GM12874 (cell line): ENCODE results near the gene THAP4.

Source experiments
- TF ChIP-seq, protein P1 (sequence below): IDR thresholded peaks from 2 replicates; pipeline ENCODE4 v1.5.1; 2011; ENCODE audit warnings: low read depth, mild to moderate bottlenecking, control low read depth, low read length, moderate library complexity; ENCODE audit not compliant: insufficient read depth

THAP4 gene

DNA sequence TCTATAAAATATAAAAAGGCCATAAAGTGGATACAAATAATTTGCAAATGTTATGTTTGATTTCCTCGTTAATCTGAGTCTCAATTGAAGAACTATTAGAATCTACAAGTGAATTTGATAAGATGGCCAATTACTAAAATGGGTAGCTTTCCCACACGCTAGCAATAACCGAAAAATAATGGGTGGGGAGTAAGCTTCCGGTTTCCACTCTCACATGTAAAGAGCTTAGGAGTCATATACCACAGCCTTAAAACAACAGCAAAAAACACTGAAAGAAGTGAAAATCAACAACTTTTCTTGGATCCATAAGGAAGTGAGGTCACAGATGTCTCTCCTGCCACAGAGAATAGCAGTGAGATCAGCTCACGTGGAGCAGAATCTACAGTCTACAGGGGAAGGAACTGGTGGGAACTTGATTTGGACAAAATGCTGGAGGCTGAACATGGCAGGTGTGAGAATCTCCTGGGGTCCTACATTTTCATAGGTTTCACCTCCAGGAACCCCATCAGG, 18.6 kb downstream of the THAP4 start:
- TF ChIP-seq, protein P1, sequence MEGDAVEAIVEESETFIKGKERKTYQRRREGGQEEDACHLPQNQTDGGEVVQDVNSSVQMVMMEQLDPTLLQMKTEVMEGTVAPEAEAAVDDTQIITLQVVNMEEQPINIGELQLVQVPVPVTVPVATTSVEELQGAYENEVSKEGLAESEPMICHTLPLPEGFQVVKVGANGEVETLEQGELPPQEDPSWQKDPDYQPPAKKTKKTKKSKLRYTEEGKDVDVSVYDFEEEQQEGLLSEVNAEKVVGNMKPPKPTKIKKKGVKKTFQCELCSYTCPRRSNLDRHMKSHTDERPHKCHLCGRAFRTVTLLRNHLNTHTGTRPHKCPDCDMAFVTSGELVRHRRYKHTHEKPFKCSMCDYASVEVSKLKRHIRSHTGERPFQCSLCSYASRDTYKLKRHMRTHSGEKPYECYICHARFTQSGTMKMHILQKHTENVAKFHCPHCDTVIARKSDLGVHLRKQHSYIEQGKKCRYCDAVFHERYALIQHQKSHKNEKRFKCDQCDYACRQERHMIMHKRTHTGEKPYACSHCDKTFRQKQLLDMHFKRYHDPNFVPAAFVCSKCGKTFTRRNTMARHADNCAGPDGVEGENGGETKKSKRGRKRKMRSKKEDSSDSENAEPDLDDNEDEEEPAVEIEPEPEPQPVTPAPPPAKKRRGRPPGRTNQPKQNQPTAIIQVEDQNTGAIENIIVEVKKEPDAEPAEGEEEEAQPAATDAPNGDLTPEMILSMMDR = no peak

DNA sequence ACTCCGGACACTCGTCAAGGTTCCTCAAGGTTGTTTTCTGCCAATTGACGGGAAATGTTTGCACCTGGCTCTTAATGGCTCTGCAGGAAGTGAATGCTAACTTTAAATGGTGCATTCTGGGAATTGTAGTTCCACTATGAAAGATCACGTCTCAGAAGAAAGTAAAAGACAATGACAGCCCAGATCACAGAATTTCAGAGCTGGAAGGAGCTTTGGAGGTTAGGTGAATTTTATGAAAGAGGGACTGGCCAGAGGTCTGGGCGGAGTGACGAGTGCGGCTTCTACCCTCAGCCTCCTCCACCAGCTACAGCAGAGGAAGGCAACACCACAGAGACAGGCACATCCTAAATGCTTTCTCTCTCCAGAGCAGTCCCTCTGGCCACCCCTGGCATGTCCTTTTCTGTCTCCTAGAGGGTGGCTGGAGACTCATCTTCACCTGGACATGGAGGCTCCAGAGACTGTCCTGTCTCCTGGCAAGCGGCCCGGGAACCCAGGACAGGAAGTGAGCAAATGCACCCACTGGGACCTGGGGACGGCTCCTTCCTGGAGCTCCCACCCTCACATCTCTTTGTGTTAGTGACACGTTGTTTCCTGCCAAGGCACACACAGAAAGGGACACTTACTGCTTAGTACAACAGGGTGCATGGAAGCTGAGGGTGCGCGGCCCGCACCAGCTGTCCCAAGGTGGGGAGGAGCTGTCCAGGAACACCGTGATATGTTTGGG, 19.4 kb downstream of the THAP4 start:
- TF ChIP-seq, protein P1 = no peak

DNA sequence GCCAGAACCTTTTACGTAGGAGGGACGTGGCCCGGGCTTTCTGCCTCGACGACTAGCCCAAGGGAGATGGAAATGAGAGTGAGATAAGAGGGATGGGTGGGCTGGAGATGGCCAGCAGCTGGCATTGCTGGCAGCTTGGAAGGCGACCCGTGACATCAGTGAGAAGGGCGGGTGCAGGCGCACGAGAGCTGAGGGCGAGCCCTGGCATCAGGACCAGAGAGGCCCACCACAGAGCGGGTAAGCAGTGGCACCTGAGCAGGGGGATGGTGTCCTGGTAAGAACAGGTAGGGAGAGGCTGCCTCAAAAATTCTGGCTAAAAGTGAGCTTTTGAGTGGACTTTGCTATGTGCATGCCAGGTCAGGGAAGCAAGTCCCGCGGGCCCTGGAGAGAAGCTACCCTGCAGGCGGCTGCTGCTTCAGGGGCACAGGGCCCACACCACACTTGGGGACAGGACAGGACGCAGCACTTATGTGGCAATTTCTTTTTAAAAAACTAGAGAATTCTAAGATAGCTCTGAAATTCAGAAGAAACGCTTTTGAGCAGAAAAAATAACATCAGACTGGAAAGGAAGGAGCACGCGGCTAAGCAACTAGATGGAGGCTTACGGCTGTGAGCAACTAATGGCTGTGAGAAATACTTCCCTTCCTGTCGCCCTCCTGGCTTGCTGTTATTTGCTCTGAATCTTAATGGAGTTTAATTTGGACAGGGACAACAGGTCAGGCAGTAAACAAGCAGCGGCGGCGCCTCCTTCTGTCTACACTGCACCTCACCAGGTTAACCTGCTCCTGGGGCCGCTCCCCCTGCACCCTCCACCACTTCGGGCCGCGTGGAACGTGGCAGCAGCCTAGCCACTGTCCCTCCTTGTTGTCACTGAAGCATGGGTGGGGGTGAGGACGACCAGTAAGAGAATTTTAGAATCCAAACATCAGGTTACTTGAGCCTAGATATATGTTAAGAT, 20.5 kb downstream of the THAP4 start:
- TF ChIP-seq, protein P1 = no peak

DNA sequence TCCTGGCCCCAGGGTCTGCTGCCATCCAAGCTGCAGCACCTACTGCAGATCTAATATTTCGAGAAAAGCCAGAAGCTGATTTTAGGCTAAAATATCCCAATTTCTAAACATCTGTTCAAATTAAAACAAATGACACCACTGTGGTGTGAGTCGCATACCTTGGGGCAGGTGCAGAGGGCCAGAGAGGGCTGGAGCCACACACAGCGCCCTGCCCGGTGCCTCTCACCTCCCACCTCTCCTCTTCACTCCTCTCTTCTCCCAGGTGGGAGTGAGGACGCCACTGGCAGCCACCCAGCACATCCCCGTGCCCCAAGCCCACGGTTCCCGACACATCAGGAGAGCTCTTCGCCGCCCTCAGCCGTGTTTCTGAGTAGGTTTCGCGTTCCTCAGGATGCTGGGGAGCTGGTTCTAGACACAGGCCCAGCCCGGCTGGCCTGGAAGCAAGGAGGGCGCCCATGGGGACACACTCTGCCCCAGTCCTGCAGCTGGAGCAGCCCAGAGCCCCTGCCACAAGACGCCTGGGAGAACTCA, 21.4 kb downstream of the THAP4 start:
- TF ChIP-seq, protein P1 = no peak

DNA sequence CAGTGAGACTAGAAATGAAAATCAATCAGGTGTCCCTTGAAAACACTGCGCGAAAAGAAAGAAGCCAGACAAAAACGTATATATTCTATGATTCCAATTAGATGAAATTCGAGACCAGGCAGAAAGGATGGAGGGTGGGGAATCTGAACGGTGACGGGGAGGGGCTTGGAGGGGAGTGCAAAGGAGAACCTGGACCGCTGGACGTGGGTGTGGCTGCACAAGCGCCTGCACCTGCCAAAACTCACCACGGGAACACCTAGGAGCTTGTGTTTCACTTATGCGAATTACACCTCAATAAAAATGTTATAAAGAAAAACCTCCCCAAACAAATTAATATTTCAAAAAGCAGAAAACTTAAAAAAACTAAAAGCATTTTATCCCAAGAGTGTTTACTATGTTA, 21.9 kb downstream of the THAP4 start:
- TF ChIP-seq, protein P1 = no peak

DNA sequence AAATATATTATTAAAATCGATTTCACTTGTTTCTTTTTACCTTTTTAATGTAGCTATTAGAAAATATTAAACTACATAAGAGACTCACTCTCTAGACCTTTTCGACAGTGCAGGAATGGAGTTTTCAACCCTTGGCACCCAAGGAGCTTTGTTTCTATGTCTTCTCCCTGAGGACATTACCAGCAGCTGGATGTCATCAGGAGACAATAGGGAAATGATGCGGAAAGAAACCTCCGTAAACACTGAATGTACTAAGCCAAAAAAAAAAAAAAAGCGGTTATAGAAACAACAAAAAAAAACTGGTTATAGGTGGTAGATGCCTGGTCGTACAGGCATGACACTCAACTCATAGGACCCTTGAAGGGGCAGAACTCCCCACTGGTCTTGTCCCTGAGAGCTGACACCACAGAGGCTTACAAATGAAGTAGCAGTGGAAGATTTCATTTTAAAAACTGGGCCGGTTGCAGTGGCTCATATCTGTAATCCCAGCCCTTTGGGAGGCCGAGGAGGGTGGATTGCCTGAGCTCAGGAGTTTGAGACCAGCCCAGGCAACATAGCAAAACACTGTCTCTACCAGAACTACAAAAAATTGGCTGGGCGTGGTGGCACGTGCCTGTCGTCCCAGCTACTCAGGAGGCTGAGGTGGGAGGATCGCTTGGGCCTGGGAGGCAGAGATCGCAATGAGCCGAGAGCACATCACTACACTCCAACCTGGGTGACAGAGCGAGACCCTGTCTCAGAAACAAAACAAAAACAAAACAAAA, 23.8 kb downstream of the THAP4 start:
- TF ChIP-seq, protein P1 = no peak
